Hepatocyte (in vitro differentiated cells): ENCODE measurements around the gene THOC1. TPM values are rescaled to one million over a fixed set of nuclear protein-coding genes. Genes with fewer than 3 reads are reported as not detected.

Source experiments
- DNase-seq: peaks from one replicate; pipeline ENCODE4 v3.0.0-alpha.2; 2016; ENCODE audit warnings: low spot score
- H2AFZ ChIP-seq: fragments of 200-600 bp; sonication (generic); 2 replicates; pipeline ENCODE4 v1.6.0; 2016; ENCODE audit warnings: antibody characterized with exemption, mild to moderate bottlenecking
- H3K27ac ChIP-seq: fragments of 200-600 bp; sonication (generic); 2 replicates; pipeline ENCODE4 v1.5.1; 2016; ENCODE audit warnings: mild to moderate bottlenecking
- H3K27me3 ChIP-seq: fragments of 200-600 bp; sonication (generic); 2 replicates; pipeline ENCODE4 v1.6.1; 2016
- H3K36me3 ChIP-seq: fragments of 200-600 bp; sonication (generic); replicated peaks from 2 replicates; pipeline ENCODE4 v1.5.1; 2016; ENCODE audit warnings: low read depth; ENCODE audit not compliant: insufficient read depth
- H3K4me1 ChIP-seq: fragments of 200-600 bp; sonication (generic); 2 replicates; pipeline ENCODE4 v1.5.1; 2016; ENCODE audit warnings: mild to moderate bottlenecking, moderate library complexity; ENCODE audit not compliant: insufficient read depth
- H3K4me2 ChIP-seq: fragments of 200-600 bp; sonication (generic); 2 replicates; pipeline ENCODE4 v1.6.0; 2016
- H3K4me3 ChIP-seq: fragments of 200-600 bp; sonication (generic); 2 replicates; pipeline ENCODE4 v1.5.1; 2016; ENCODE audit warnings: mild to moderate bottlenecking
- H3K79me2 ChIP-seq: fragments of 200-600 bp; sonication (generic); 2 replicates; pipeline ENCODE4 v1.6.0; 2017; ENCODE audit warnings: mild to moderate bottlenecking
- H3K9me2 ChIP-seq: fragments of 200-600 bp; sonication (generic); replicated peaks from 2 replicates; pipeline ENCODE4 v1.6.0; 2017; ENCODE audit warnings: mild to moderate bottlenecking; ENCODE audit not compliant: insufficient read depth
- H3K9me3 ChIP-seq: fragments of 200-600 bp; sonication (generic); 2 replicates; pipeline ENCODE4 v1.5.1; 2016; ENCODE audit warnings: low read depth, mild to moderate bottlenecking
- H4K20me1 ChIP-seq: fragments of 200-600 bp; sonication (generic); 2 replicates; pipeline ENCODE4 v1.6.0; 2016; ENCODE audit warnings: mild to moderate bottlenecking; ENCODE audit not compliant: insufficient read depth, poor library complexity, severe bottlenecking
- EZH2 ChIP-seq: fragments of 200-600 bp; sonication (generic); IDR thresholded peaks from 2 replicates; pipeline ENCODE4 v1.6.1; 2016; ENCODE audit warnings: antibody characterized with exemption, mild to moderate bottlenecking, borderline replicate concordance
- EZH2phosphoT487 ChIP-seq: fragments of 200-600 bp; sonication (generic); IDR thresholded peaks from one replicate; pipeline ENCODE4 v1.6.1; 2018; ENCODE audit warnings: antibody characterized with exemption, mild to moderate bottlenecking, low read depth, moderate library complexity; ENCODE audit not compliant: unreplicated experiment, severe bottlenecking
- WGBS: methylation state at CpG from one replicate; pipeline ENCODE4 v1.1.6; 2016; ENCODE audit warnings: low lambda C conversion rate; ENCODE audit errors: missing lambda C conversion rate; 5-methylcytosine and 5-hydroxymethylcytosine counted together
- polyA plus RNA-seq: library from polyadenylated mRNA; unstranded; fragments of >200 nt; fragmentation: Nextera tagmentation; extraction: Ambion mirVana; gene quantifications from 2 replicates; pipeline ENCODE4 v1.2.1, GENCODE V29; 2016
- total RNA-seq: library from RNA; depleted of rRNA; stranded (reverse); fragments of >200 nt; gene quantifications from 2 replicates; pipeline ENCODE4 v1.2.3, GENCODE V29; 2014
- TF ChIP-seq, protein P1 (sequence below): fragments of 200-600 bp; sonication (generic); IDR thresholded peaks from 2 replicates; pipeline ENCODE4 v1.5.1; 2016; ENCODE audit warnings: antibody characterized with exemption, mild to moderate bottlenecking; ENCODE audit not compliant: poor library complexity

THOC1 gene
- total and polyA plus RNA-seq, 2 experiments from 2014 or later, result 28.9 to 50.3 TPM

- DNase-seq, result no peak
- 91% methylated on average over 2 of the region's 2 CpGs for WGBS
- Histone ChIP-seq H3K9me2 (no peaks in the 10 kb centered on the region), H3K27ac (no peak overlapping the region), H3K79me2 (no peaks in the 10 kb centered on the region), H3K4me1 (no peaks in the 10 kb centered on the region), H3K36me3 (no peaks in the 10 kb centered on the region), H3K4me2 (no peak overlapping the region), H3K9me3 (no peaks in the 10 kb centered on the region), H2AFZ (no peak overlapping the region), H3K27me3 (no peaks in the 10 kb centered on the region), H4K20me1 (no peaks in the 10 kb centered on the region), H3K4me3 (no peak overlapping the region)
- TF ChIP-seq EZH2phosphoT487 (no peak), EZH2 (no peak)
- TF ChIP-seq, protein P1, sequence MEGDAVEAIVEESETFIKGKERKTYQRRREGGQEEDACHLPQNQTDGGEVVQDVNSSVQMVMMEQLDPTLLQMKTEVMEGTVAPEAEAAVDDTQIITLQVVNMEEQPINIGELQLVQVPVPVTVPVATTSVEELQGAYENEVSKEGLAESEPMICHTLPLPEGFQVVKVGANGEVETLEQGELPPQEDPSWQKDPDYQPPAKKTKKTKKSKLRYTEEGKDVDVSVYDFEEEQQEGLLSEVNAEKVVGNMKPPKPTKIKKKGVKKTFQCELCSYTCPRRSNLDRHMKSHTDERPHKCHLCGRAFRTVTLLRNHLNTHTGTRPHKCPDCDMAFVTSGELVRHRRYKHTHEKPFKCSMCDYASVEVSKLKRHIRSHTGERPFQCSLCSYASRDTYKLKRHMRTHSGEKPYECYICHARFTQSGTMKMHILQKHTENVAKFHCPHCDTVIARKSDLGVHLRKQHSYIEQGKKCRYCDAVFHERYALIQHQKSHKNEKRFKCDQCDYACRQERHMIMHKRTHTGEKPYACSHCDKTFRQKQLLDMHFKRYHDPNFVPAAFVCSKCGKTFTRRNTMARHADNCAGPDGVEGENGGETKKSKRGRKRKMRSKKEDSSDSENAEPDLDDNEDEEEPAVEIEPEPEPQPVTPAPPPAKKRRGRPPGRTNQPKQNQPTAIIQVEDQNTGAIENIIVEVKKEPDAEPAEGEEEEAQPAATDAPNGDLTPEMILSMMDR, result no peak
Measured at GRCh38 chr18:275486-275885, 7.6 kb upstream of the THOC1 start.

- Histone ChIP-seq H3K36me3 (no peaks in the 10 kb centered on the region), H3K27me3 (no peaks in the 10 kb centered on the region), H3K9me2 (no peaks in the 10 kb centered on the region), H3K9me3 (no peaks in the 10 kb centered on the region), H3K4me1 (peaks cover 1% of the 10 kb centered on the region), H3K4me3 (no peak overlapping the region), H3K27ac (no peak overlapping the region), H2AFZ (no peak overlapping the region), H4K20me1 (no peaks in the 10 kb centered on the region), H3K4me2 (no peak overlapping the region), H3K79me2 (peaks cover 2% of the 10 kb centered on the region)
- 85% methylated on average over 8 of the region's 8 CpGs for WGBS
- TF ChIP-seq EZH2phosphoT487, result no peak
- TF ChIP-seq EZH2, result no peak
- TF ChIP-seq, protein P1, result no peak
- no peak for DNase-seq
Measured at GRCh38 chr18:274313-274712, 6.5 kb upstream of the THOC1 start.

GRCh38 chr18:273525-273924, 5.7 kb upstream of the THOC1 start:
- Histone ChIP-seq H3K27me3 (no peaks in the 10 kb centered on the region), H2AFZ (no peak overlapping the region), H3K27ac (no peak overlapping the region), H3K4me2 (no peak overlapping the region), H3K4me3 (no peak overlapping the region), H3K4me1 (peaks cover 7% of the 10 kb centered on the region), H3K9me2 (no peaks in the 10 kb centered on the region), H4K20me1 (no peaks in the 10 kb centered on the region), H3K36me3 (no peaks in the 10 kb centered on the region), H3K9me3 (no peaks in the 10 kb centered on the region), H3K79me2 (peaks cover 5% of the 10 kb centered on the region)
- TF ChIP-seq EZH2, result no peak
- TF ChIP-seq, protein P1, result no peak
- TF ChIP-seq EZH2phosphoT487, result no peak
- WGBS, result 93% methylated on average over 3 of the region's 3 CpGs
- no peak for DNase-seq

DNA sequence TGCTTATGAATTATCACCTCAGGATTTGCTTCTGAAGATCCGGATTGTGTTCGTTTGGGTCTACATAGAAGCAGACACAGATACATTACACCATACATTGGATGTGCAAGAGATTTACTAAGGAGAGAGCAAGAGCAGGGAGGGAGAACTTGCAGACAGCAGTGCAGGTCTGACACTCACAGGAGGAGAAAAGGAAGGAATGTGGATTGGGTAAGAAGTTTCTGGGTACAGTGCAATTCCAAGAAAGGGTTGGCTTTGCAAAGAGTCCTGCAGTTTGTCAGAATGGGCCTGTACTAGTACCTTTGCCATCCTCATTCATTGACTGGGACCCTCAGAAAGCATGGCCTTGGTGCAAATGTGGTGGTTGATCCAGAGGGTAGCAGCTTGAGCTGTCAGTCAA, 4.8 kb upstream of the THOC1 start:
- no peaks in the 10 kb centered on the region for H3K36me3 ChIP-seq
- no peak overlapping the region for H3K27ac ChIP-seq
- DNase-seq, result no peak
- no peak overlapping the region for H3K4me2 ChIP-seq
- no peak overlapping the region for H3K4me3 ChIP-seq
- no peaks in the 10 kb centered on the region for H3K9me3 ChIP-seq
- no peak for TF ChIP-seq EZH2phosphoT487
- TF ChIP-seq, protein P1, result no peak
- no peak for TF ChIP-seq EZH2
- peaks cover 5% of the 10 kb centered on the region for H3K79me2 ChIP-seq
- H3K9me2 ChIP-seq, result no peaks in the 10 kb centered on the region
- 54% methylated on average over 2 of the region's 2 CpGs for WGBS
- no peak overlapping the region for H2AFZ ChIP-seq
- peaks cover 7% of the 10 kb centered on the region for H3K4me1 ChIP-seq
- H4K20me1 ChIP-seq, result no peaks in the 10 kb centered on the region
- H3K27me3 ChIP-seq, result no peaks in the 10 kb centered on the region
